ENCODE measurements around the gene PRKG1.

Gene PRKG1

DNA sequence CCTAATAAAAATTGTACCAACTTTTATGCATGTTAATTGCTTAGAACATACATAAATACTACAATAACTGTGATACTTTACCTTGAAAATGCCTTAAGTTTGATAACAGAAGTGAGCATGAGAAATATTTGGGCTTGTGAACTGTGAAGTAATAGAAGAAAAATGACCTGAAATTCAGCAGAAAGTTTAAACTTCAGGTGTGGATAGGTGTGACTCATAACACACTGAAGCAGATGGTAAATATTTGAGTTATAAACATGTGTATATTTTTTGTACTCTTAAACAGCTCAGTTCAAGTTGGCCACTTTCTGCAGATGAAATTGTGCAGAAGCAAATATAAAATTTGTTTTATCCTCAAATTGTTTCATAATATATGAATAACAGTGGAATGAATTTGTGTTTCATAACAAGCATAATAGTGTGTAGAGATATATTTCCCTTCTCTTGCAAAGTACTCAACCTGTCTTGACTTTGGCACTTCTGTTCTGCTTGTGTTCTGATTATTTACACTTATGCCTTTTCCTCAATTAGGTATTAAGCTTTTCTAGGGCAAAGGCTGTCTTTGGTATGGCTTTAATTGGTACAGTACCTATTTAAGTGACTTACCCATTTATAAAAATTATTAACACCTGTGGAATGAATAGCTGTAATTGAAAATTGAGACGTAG lies 122.4 kb downstream of the PRKG1 start:
- Histone ChIP-seq H2BK12ac (ENCODE audit: low read length) (no peak overlapping the region), H2BK120ac (ENCODE audit: low read depth, low read length) (no peak overlapping the region), H3K36me3 (replicated peaks in 1 of 2; ENCODE audit: control insufficient read depth in 2 of 2, insufficient read depth in 2 of 2, low read length in 2 of 2) (no peaks in the 10 kb centered on the region), H3K27ac (replicated peaks; ENCODE audit: low read length) (no peak overlapping the region), H3K9me3 (replicated peaks in 1 of 2; ENCODE audit: control insufficient read depth in 2 of 2, insufficient read depth in 1 of 2, low read depth in 1 of 2, low read length in 2 of 2) (no peaks in the 10 kb centered on the region), H4K91ac (ENCODE audit: low read depth, low read length, poor library complexity) (no peak overlapping the region), H4K8ac (ENCODE audit: low read depth, low read length) (no peak overlapping the region), H3K23ac (ENCODE audit: low read depth, low read length, poor library complexity) (no peak overlapping the region), H3K79me1 (ENCODE audit: low read depth, low read length) (no peaks in the 10 kb centered on the region), H2AFZ (ENCODE audit: low read length) (no peak overlapping the region), H3K18ac (ENCODE audit: low read length) (no peak overlapping the region), H3K27me3 (ENCODE audit: control insufficient read depth in 3 of 3, insufficient read depth in 3 of 3, low read depth in 1 of 3, low read length in 3 of 3) (no peaks in the 10 kb centered on the region), H3K4me1 (ENCODE audit: control insufficient read depth in 2 of 2, insufficient read depth in 1 of 2, low read depth in 1 of 2, low read length in 2 of 2) (peaks cover 0 to 1% of the 10 kb centered on the region in 2 donors), H2BK5ac (ENCODE audit: low read length) (no peak overlapping the region), H3K9ac (ENCODE audit: low read depth, low read length, poor library complexity) (no peak overlapping the region), H3K4me2 (ENCODE audit: insufficient read depth, low read length, poor library complexity, severe bottlenecking) (no peak overlapping the region), H2BK15ac (ENCODE audit: low read length) (no peak overlapping the region), H3K4me3 (ENCODE audit: low read length in 2 of 2) (no peak overlapping the region), H2AK5ac (ENCODE audit: low read depth, low read length) (no peak overlapping the region), H3K4ac (ENCODE audit: low read length) (no peak overlapping the region), H3K14ac (ENCODE audit: low read length) (no peak overlapping the region)
- no CpG with 5 or more reads among the region's 1 CpG for WGBS, 2 donors (ENCODE audit: extremely low coverage in 2 of 2, insufficient read length in 2 of 2, insufficient replicate concordance in 1 of 2)
- no peak for DNase-seq (ENCODE audit: low spot score)

DNA sequence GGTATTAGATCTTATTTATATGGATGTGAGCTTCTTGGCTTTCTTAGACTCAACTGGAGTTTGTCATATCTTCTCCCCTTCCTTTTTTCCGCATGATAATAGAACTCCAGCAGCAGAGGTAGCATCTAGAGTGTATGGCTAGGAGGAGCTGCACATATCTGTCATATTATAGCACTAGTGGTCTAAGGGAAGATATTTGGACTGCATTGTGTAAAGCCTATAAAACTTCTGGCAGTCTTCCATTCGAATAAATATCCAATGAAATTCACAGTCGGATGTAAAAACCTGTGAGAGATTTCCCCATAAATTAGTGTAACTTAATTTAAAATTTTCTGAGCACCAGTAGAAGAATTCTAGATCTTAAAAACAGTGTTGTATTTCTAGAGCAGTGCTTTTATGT lies 123.9 kb downstream of the PRKG1 start:
- H3K9ac ChIP-seq (ENCODE audit: low read depth, low read length, poor library complexity): no peak overlapping the region
- WGBS, 2 donors (ENCODE audit: extremely low coverage in 2 of 2, insufficient read length in 2 of 2, insufficient replicate concordance in 1 of 2): no CpG with 5 or more reads among the region's 3 CpGs
- no peak overlapping the region for H3K14ac ChIP-seq (ENCODE audit: low read length)
- H2AFZ ChIP-seq (ENCODE audit: low read length): no peak overlapping the region
- peaks cover 0 to 1% of the 10 kb centered on the region in 2 donors for H3K4me1 ChIP-seq (ENCODE audit: control insufficient read depth in 2 of 2, insufficient read depth in 1 of 2, low read depth in 1 of 2, low read length in 2 of 2)
- H4K8ac ChIP-seq (ENCODE audit: low read depth, low read length): no peak overlapping the region
- H2BK15ac ChIP-seq (ENCODE audit: low read length): no peak overlapping the region
- no peak overlapping the region for H2AK5ac ChIP-seq (ENCODE audit: low read depth, low read length)
- no peaks in the 10 kb centered on the region for H3K79me1 ChIP-seq (ENCODE audit: low read depth, low read length)
- no peak overlapping the region for H3K18ac ChIP-seq (ENCODE audit: low read length)
- no peaks in the 10 kb centered on the region for H3K9me3 ChIP-seq (replicated peaks in 1 of 2; ENCODE audit: control insufficient read depth in 2 of 2, insufficient read depth in 1 of 2, low read depth in 1 of 2, low read length in 2 of 2)
- H3K4me3 ChIP-seq (ENCODE audit: low read length in 2 of 2): no peak overlapping the region
- H3K27ac ChIP-seq (replicated peaks; ENCODE audit: low read length): no peak overlapping the region
- H2BK120ac ChIP-seq (ENCODE audit: low read depth, low read length): no peak overlapping the region
- H2BK5ac ChIP-seq (ENCODE audit: low read length): no peak overlapping the region
- H3K27me3 ChIP-seq (ENCODE audit: control insufficient read depth in 3 of 3, insufficient read depth in 3 of 3, low read depth in 1 of 3, low read length in 3 of 3): no peaks in the 10 kb centered on the region
- H3K4ac ChIP-seq (ENCODE audit: low read length): no peak overlapping the region
- DNase-seq (ENCODE audit: low spot score): no peak
- no peak overlapping the region for H3K4me2 ChIP-seq (ENCODE audit: insufficient read depth, low read length, poor library complexity, severe bottlenecking)
- H3K36me3 ChIP-seq (replicated peaks in 1 of 2; ENCODE audit: control insufficient read depth in 2 of 2, insufficient read depth in 2 of 2, low read length in 2 of 2): no peaks in the 10 kb centered on the region
- no peak overlapping the region for H4K91ac ChIP-seq (ENCODE audit: low read depth, low read length, poor library complexity)
- no peak overlapping the region for H3K23ac ChIP-seq (ENCODE audit: low read depth, low read length, poor library complexity)
- no peak overlapping the region for H2BK12ac ChIP-seq (ENCODE audit: low read length)

GRCh38 chr10:51201947-51202346 lies 127.7 kb downstream of the PRKG1 start:
- WGBS, 2 donors (ENCODE audit: extremely low coverage in 2 of 2, insufficient read length in 2 of 2, insufficient replicate concordance in 1 of 2): no CpG with 5 or more reads among the region's 1 CpG
- Histone ChIP-seq H2BK12ac (ENCODE audit: low read length) (no peak overlapping the region), H3K14ac (ENCODE audit: low read length) (no peak overlapping the region), H3K27ac (replicated peaks; ENCODE audit: low read length) (no peak overlapping the region), H2BK120ac (ENCODE audit: low read depth, low read length) (no peak overlapping the region), H3K4me2 (ENCODE audit: insufficient read depth, low read length, poor library complexity, severe bottlenecking) (no peak overlapping the region), H3K79me1 (ENCODE audit: low read depth, low read length) (no peaks in the 10 kb centered on the region), H3K9ac (ENCODE audit: low read depth, low read length, poor library complexity) (no peak overlapping the region), H3K4me1 (ENCODE audit: control insufficient read depth in 2 of 2, insufficient read depth in 1 of 2, low read depth in 1 of 2, low read length in 2 of 2) (peaks cover 0 to 5% of the 10 kb centered on the region in 2 donors), H2BK5ac (ENCODE audit: low read length) (no peak overlapping the region), H3K4ac (ENCODE audit: low read length) (no peak overlapping the region), H2AK5ac (ENCODE audit: low read depth, low read length) (no peak overlapping the region), H3K27me3 (ENCODE audit: control insufficient read depth in 3 of 3, insufficient read depth in 3 of 3, low read depth in 1 of 3, low read length in 3 of 3) (no peaks in the 10 kb centered on the region), H2BK15ac (ENCODE audit: low read length) (no peak overlapping the region), H3K36me3 (replicated peaks in 1 of 2; ENCODE audit: control insufficient read depth in 2 of 2, insufficient read depth in 2 of 2, low read length in 2 of 2) (no peaks in the 10 kb centered on the region), H2AFZ (ENCODE audit: low read length) (no peak overlapping the region), H3K23ac (ENCODE audit: low read depth, low read length, poor library complexity) (no peak overlapping the region), H3K4me3 (ENCODE audit: low read length in 2 of 2) (no peak overlapping the region), H4K91ac (ENCODE audit: low read depth, low read length, poor library complexity) (no peak overlapping the region), H3K18ac (ENCODE audit: low read length) (no peak overlapping the region), H3K9me3 (replicated peaks in 1 of 2; ENCODE audit: control insufficient read depth in 2 of 2, insufficient read depth in 1 of 2, low read depth in 1 of 2, low read length in 2 of 2) (no peaks in the 10 kb centered on the region), H4K8ac (ENCODE audit: low read depth, low read length) (no peak overlapping the region)
- DNase-seq (ENCODE audit: low spot score): no peak

DNA sequence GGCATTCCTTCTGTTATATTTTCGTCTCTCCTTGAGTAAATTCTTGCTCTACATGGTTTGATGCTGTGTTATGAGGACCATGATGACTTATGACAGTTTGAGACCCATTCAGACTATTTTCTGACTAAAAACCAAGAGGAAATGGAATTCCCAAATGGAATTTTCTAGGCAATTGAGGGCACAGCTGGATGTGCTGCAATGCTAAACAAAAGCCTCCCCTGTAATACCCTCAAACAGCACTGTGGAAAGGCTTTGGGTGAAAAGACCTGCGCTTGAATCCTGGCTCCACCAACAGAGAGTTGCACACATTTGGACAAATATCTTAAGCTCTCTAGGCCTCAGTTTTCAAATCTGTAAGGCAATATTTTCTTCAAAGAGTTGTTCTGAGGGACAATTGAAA lies 129.1 kb downstream of the PRKG1 start:
- WGBS, 2 donors (ENCODE audit: extremely low coverage in 2 of 2, insufficient read length in 2 of 2, insufficient replicate concordance in 1 of 2): no CpG with 5 or more reads among the region's 2 CpGs
- Histone ChIP-seq H2BK15ac (ENCODE audit: low read length) (no peak overlapping the region), H2BK120ac (ENCODE audit: low read depth, low read length) (no peak overlapping the region), H3K27me3 (ENCODE audit: control insufficient read depth in 3 of 3, insufficient read depth in 3 of 3, low read depth in 1 of 3, low read length in 3 of 3) (no peaks in the 10 kb centered on the region), H3K9ac (ENCODE audit: low read depth, low read length, poor library complexity) (no peak overlapping the region), H2AFZ (ENCODE audit: low read length) (no peak overlapping the region), H3K4me3 (ENCODE audit: low read length in 2 of 2) (no peak overlapping the region), H4K91ac (ENCODE audit: low read depth, low read length, poor library complexity) (no peak overlapping the region), H3K4me2 (ENCODE audit: insufficient read depth, low read length, poor library complexity, severe bottlenecking) (no peak overlapping the region), H3K4me1 (ENCODE audit: control insufficient read depth in 2 of 2, insufficient read depth in 1 of 2, low read depth in 1 of 2, low read length in 2 of 2) (peaks cover 0 to 5% of the 10 kb centered on the region in 2 donors), H3K79me1 (ENCODE audit: low read depth, low read length) (no peaks in the 10 kb centered on the region), H3K27ac (replicated peaks; ENCODE audit: low read length) (no peak overlapping the region), H3K18ac (ENCODE audit: low read length) (no peak overlapping the region), H2AK5ac (ENCODE audit: low read depth, low read length) (no peak overlapping the region), H3K9me3 (replicated peaks in 1 of 2; ENCODE audit: control insufficient read depth in 2 of 2, insufficient read depth in 1 of 2, low read depth in 1 of 2, low read length in 2 of 2) (no peaks in the 10 kb centered on the region), H3K36me3 (replicated peaks in 1 of 2; ENCODE audit: control insufficient read depth in 2 of 2, insufficient read depth in 2 of 2, low read length in 2 of 2) (no peaks in the 10 kb centered on the region), H2BK5ac (ENCODE audit: low read length) (no peak overlapping the region), H3K23ac (ENCODE audit: low read depth, low read length, poor library complexity) (no peak overlapping the region), H3K14ac (ENCODE audit: low read length) (no peak overlapping the region), H2BK12ac (ENCODE audit: low read length) (no peak overlapping the region), H4K8ac (ENCODE audit: low read depth, low read length) (no peak overlapping the region), H3K4ac (ENCODE audit: low read length) (no peak overlapping the region)
- DNase-seq (ENCODE audit: low spot score): no peak
